Lower leg skin (tissue), 4 donors: Measurements from ENCODE around the gene GLT1D1. TPM values are rescaled to one million over a fixed set of nuclear protein-coding genes. Genes with fewer than 3 reads are reported as not detected.
A peak's percentile ranks its signal among the peaks of the same experiment; 100 is the strongest.

Experiments
- DNase-seq, 2 donors: peaks; one replicate each; pipeline ENCODE4 v3.0.0-alpha.2; 2019; ENCODE audit warnings: low spot score in 2 of 2
- H3K4me3 ChIP-seq: fragments of 200-600 bp; sonication (generic); 2 replicates; pipeline ENCODE4 v1.5.1; 2017; ENCODE audit warnings: mild to moderate bottlenecking, low read depth; ENCODE audit not compliant: poor library complexity, severe bottlenecking
- CTCF ChIP-seq, 3 donors: fragments of 450-650 bp; IDR thresholded peaks; one replicate each; pipeline ENCODE4 v1.5.1; 2016; ENCODE audit warnings: antibody characterized with exemption in 3 of 3, mild to moderate bottlenecking in 3 of 3, moderate library complexity in 2 of 3
- POLR2A ChIP-seq, 2 donors: fragments of 450-650 bp; IDR thresholded peaks; one replicate each; pipeline ENCODE4 v1.6.1; 2016 to 2017; ENCODE audit warnings: antibody characterized with exemption in 2 of 2, mild to moderate bottlenecking in 1 of 2, moderate library complexity in 1 of 2
- WGBS, 2 donors: methylation state at CpG; one replicate each; pipeline ENCODE4 v1.1.5; 2018; 5-methylcytosine and 5-hydroxymethylcytosine counted together
- intact Hi-C: fragments of 100-400 bp; cut with DNase I; formaldehyde crosslinking; loops from one replicate; pipeline ENCODE4 v1.15.0; 2023; ENCODE audit warnings: low total_unique reads
- total RNA-seq, 4 donors: library from RNA; depleted of rRNA; stranded (reverse); fragments of >200 nt; gene quantifications; one replicate each; pipeline ENCODE4 v1.1.0, GENCODE V29; 2016

GLT1D1 gene
- total RNA-seq, 4 donors from 2014 or later: 1.5 to 2.2 (median 1.9) TPM

GRCh38 chr12:128856035-128856790, 2.9 kb downstream of the GLT1D1 start:
- 93 to 97% methylated on average over 9 of the region's 9 CpGs for WGBS, 2 donors
- intact Hi-C loops: no loop called here
- DNase-seq: peak in 1 of 2 donors; percentile 37
- TF ChIP-seq CTCF (IDR thresholded peaks at IDR 0.05) (no peak), POLR2A (IDR thresholded peaks at IDR 0.05) (no peak)
- H3K4me3 ChIP-seq: no peak overlapping the region

GRCh38 chr12:128856791-128857078, 3.5 kb downstream of the GLT1D1 start:
- peak in 1 of 2 donors; percentile 72 for DNase-seq
- intact Hi-C loops: no loop called here
- WGBS, 2 donors: 94 to 96% methylated on average over 7 of the region's 7 CpGs
- TF ChIP-seq POLR2A (IDR thresholded peaks at IDR 0.05) (no peak), CTCF (IDR thresholded peaks at IDR 0.05) (no peak)
- H3K4me3 ChIP-seq: no peak overlapping the region

GRCh38 chr12:128857133-128857763, 4.0 kb downstream of the GLT1D1 start:
- no peak overlapping the region for H3K4me3 ChIP-seq
- 76 to 78% methylated on average over 9 of the region's 9 CpGs for WGBS, 2 donors
- peak in 1 of 2 donors; percentile 62 for DNase-seq
- TF ChIP-seq CTCF (IDR thresholded peaks at IDR 0.05) (no peak), POLR2A (IDR thresholded peaks at IDR 0.05) (no peak)
- intact Hi-C loops: no loop called here

GRCh38 chr12:128859311-128859710, 6.0 kb downstream of the GLT1D1 start:
- peak in 1 of 2 donors; percentile 54 for DNase-seq
- 85 to 87% methylated on average over 9 of the region's 9 CpGs for WGBS, 2 donors

GRCh38 chr12:128861226-128862016, 8.1 kb downstream of the GLT1D1 start:
- peak in 1 of 2 donors; percentile 72 for DNase-seq
- intact Hi-C loops: no loop called here
- no peak for TF ChIP-seq POLR2A (IDR thresholded peaks at IDR 0.05)
- no peak for TF ChIP-seq CTCF (IDR thresholded peaks at IDR 0.05)
- WGBS, 2 donors: 83 to 88% methylated on average over 15 of the region's 15 CpGs
- no peak overlapping the region for H3K4me3 ChIP-seq

More at GRCh38 chr12:128859311-128859710, 6.0 kb downstream of the GLT1D1 start:
- no peak for TF ChIP-seq POLR2A (IDR thresholded peaks at IDR 0.05)
- no peak for TF ChIP-seq CTCF (IDR thresholded peaks at IDR 0.05)
- H3K4me3 ChIP-seq: no peak overlapping the region
- intact Hi-C loops: no loop called here
